Glutamatergic neuron (in vitro differentiated cells): Measurements from ENCODE around the gene NFATC2. TPM values are rescaled to one million over a fixed set of nuclear protein-coding genes. Genes with fewer than 3 reads are reported as not detected.

Source experiments
- DNase-seq: peaks from one replicate; pipeline ENCODE4 v3.0.0; 2022
- H3K27ac Mint-ChIP-seq: one replicate; pipeline ENCODE4 v1.8.0; 2020; ENCODE audit warnings: mild to moderate bottlenecking, mixed read lengths, inconsistent platforms; ENCODE audit not compliant: unreplicated experiment
- H3K27me3 Mint-ChIP-seq: one replicate; pipeline ENCODE4 v1.8.0; 2020; ENCODE audit warnings: mild to moderate bottlenecking, moderate library complexity, mixed read lengths, inconsistent platforms; ENCODE audit not compliant: unreplicated experiment
- H3K36me3 Mint-ChIP-seq: one replicate; pipeline ENCODE4 v1.8.0; 2020; ENCODE audit warnings: mild to moderate bottlenecking, mixed read lengths, inconsistent platforms; ENCODE audit not compliant: unreplicated experiment
- H3K4me1 Mint-ChIP-seq: one replicate; pipeline ENCODE4 v1.8.0; 2020; ENCODE audit warnings: mild to moderate bottlenecking, low read depth, mixed read lengths, inconsistent platforms; ENCODE audit not compliant: unreplicated experiment
- H3K4me3 Mint-ChIP-seq: one replicate; pipeline ENCODE4 v1.8.0; 2020; ENCODE audit warnings: mild to moderate bottlenecking, mixed read lengths, inconsistent platforms; ENCODE audit not compliant: unreplicated experiment
- H3K9me3 Mint-ChIP-seq: one replicate; pipeline ENCODE4 v1.8.0; 2020; ENCODE audit warnings: mild to moderate bottlenecking, moderate library complexity, mixed read lengths, inconsistent platforms; ENCODE audit not compliant: unreplicated experiment
- total RNA-seq: library from RNA; stranded (reverse); fragmentation: NEBNext Ultra II Directional; extraction: Animal tissue kit (Norgen Biotek cat#: 25700); gene quantifications from one replicate; pipeline ENCODE4 v1.2.1, GENCODE V29; 2021; ENCODE audit not compliant: unreplicated experiment
- TF ChIP-seq, protein P1 (sequence below): fragments of 200-600 bp; sonication (generic); IDR thresholded peaks from one replicate; pipeline ENCODE4 v1.5.0; 2021; ENCODE audit not compliant: partially characterized antibody, unreplicated experiment

Gene NFATC2
- total RNA-seq, 1 donor from 2014 or later, result not detected

DNA sequence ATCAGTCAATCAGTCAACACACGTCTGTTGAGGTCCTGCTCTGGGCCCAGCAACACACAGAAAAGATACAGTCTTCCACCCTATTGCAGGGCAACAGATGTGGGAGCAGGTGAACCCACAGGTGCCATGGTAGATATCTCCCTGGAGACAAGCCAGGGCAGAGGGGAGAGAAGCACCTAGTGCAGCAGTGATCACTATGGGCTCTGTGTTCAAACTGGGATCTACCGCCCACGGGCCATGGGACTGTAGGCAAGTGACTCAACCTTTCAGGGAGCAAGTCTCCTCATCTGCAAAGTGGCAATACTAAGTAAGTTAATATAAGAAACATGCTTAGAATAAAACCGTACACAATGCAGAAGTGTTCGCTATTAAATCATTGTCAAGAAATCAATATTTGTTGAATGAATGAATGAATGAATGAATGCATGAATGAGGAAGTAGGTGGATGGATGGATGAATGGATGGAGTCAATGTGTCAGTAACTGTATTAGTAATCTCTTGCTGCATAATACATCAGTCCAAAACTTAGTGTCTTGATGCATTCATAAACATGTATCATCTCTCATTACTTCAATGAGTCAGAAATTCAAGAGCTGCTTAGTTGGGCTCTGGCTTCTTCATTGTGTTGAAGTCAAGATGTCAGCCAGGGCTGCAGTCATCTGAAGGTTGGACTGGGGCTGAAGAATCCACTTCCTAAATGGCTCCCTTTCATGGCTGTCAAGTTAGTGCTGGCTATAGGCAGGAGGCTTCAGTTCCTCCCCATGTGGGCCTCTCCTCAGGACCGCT, 31.9 kb upstream of the NFATC2 start:
- Mint-ChIP-seq H3K9me3 (peaks cover 1% of the 10 kb centered on the region), H3K27me3 (no peaks in the 10 kb centered on the region), H3K27ac (no peak overlapping the region), H3K4me1 (no peaks in the 10 kb centered on the region), H3K36me3 (no peaks in the 10 kb centered on the region), H3K4me3 (no peak overlapping the region)
- DNase-seq, result no peak
- TF ChIP-seq, protein P1, sequence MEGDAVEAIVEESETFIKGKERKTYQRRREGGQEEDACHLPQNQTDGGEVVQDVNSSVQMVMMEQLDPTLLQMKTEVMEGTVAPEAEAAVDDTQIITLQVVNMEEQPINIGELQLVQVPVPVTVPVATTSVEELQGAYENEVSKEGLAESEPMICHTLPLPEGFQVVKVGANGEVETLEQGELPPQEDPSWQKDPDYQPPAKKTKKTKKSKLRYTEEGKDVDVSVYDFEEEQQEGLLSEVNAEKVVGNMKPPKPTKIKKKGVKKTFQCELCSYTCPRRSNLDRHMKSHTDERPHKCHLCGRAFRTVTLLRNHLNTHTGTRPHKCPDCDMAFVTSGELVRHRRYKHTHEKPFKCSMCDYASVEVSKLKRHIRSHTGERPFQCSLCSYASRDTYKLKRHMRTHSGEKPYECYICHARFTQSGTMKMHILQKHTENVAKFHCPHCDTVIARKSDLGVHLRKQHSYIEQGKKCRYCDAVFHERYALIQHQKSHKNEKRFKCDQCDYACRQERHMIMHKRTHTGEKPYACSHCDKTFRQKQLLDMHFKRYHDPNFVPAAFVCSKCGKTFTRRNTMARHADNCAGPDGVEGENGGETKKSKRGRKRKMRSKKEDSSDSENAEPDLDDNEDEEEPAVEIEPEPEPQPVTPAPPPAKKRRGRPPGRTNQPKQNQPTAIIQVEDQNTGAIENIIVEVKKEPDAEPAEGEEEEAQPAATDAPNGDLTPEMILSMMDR, result no peak

DNA sequence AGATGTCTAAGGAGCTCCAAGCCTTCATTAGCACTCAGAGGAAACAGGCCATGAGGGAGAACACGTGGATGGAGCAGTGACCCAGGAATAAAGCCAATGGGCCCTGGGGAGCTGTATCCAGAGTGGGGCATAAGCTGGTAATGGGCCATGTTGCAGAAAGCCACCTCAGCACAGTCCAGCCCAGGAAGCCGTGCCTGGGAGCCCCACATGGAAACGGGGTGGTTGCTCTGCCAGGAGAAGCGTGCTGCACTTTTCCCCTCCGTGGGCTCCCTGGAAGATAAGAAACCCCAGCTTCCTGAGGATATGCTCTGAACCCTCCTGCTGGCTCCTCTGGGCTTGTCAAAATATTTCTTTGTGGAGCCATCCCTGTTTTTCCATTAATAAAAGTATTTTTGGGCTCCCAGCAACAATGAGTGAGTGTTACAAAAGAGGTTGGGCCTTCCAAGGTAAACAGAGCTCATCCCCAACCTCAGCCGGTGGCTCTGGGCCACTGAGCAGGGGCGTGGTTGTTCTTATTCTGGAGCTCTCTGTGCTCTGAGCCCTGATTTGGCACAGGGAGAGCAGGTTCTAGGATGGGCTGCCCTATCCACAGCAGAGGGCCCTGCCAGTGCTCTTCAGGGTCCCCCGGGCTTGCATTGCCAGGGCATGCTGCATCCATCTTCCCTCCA, 31.2 kb upstream of the NFATC2 start:
- DNase-seq, result no peak
- TF ChIP-seq, protein P1, result no peak
- H3K9me3 Mint-ChIP-seq, result peaks cover 2% of the 10 kb centered on the region
- peaks cover under 1% of the 10 kb centered on the region for H3K36me3 Mint-ChIP-seq
- H3K4me3 Mint-ChIP-seq, result no peak overlapping the region
- no peak overlapping the region for H3K27ac Mint-ChIP-seq
- H3K27me3 Mint-ChIP-seq, result no peaks in the 10 kb centered on the region
- H3K4me1 Mint-ChIP-seq, result no peaks in the 10 kb centered on the region

DNA sequence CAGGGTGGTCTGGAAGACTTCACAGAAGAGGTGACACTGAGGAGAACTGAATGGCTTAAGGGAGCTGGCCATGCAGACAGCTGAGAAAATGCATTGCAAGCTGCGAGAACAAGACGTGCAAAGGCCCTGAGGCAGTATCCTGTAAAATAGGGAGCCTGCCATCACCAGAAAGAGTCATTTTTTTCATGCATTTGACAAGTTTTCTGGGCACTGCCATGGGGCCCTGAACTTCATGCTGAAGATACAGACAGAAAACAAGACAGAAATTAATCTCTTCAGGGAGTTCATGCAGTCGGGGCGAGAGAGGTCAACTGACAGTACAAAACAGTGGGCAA, 28.9 kb upstream of the NFATC2 start:
- no peaks in the 10 kb centered on the region for H3K27me3 Mint-ChIP-seq

DNA sequence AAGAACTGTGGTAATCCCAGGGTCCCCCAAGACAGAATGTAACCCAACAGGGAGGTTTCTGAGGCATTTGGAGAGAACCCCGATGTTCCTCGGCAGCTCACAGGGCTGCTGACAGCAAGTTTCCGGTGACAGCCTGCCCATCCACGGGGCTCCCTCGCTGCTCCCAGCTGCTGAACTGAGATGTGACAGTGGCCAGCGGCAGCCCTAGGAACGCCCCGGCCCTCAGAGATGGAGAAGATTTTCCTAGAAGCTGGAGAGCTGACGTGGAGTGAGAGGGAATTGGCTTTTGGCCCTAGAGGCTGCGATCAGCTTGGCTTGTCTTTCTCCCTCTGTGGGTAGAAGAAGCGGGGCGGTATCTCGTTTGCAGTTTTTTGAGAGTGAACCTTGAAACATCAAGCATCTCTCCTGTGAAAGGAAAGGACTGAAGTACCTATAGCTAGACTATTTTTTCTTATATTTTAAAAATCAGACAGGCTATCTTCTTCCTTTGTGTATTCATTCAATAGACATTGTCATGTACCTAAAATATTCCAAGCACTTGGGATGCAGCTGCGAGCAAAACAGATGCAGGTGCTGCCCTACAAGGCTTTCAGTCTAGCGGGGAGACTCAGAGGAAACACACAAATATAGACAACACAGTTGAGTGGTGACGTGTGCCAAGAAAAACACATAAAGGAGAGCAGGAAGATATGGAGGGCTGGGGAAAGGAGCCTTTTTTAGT, 28.4 kb upstream of the NFATC2 start:
- Mint-ChIP-seq H3K4me1 (no peaks in the 10 kb centered on the region), H3K4me3 (no peak overlapping the region), H3K36me3 (peaks cover 9% of the 10 kb centered on the region), H3K27me3 (no peaks in the 10 kb centered on the region), H3K9me3 (peaks cover 2% of the 10 kb centered on the region), H3K27ac (no peak overlapping the region)
- TF ChIP-seq, protein P1, result no peak
- DNase-seq, result no peak

More for the DNA sequence above, 28.9 kb upstream of the NFATC2 start:
- Mint-ChIP-seq H3K27ac (no peak overlapping the region), H3K4me1 (no peaks in the 10 kb centered on the region), H3K4me3 (no peak overlapping the region), H3K9me3 (peaks cover 2% of the 10 kb centered on the region), H3K36me3 (peaks cover 9% of the 10 kb centered on the region)
- DNase-seq, result no peak
- TF ChIP-seq, protein P1, result no peak
